Measurements from ENCODE around the gene LST1.

DNA sequence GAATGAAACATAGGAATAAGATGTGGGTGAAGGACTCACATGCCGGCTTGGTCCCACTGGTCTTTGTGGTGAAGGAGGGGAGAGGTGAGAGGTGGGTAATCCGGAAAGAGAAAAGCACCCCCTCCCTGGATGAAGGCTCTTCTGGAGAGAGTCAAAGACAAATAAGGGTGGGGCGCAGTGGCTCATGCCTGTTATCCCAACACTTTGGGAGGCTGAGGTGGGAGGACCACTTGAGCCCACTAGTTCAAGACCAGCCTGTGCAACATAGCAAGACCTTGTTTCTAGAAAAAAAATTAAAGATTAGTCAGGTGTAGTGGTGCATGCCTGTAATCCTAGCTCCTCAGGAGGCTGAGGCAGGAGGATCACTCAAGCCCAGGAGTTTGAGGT is 7.0 kb upstream of the LST1 start:
- TF ChIP-seq, protein P1, sequence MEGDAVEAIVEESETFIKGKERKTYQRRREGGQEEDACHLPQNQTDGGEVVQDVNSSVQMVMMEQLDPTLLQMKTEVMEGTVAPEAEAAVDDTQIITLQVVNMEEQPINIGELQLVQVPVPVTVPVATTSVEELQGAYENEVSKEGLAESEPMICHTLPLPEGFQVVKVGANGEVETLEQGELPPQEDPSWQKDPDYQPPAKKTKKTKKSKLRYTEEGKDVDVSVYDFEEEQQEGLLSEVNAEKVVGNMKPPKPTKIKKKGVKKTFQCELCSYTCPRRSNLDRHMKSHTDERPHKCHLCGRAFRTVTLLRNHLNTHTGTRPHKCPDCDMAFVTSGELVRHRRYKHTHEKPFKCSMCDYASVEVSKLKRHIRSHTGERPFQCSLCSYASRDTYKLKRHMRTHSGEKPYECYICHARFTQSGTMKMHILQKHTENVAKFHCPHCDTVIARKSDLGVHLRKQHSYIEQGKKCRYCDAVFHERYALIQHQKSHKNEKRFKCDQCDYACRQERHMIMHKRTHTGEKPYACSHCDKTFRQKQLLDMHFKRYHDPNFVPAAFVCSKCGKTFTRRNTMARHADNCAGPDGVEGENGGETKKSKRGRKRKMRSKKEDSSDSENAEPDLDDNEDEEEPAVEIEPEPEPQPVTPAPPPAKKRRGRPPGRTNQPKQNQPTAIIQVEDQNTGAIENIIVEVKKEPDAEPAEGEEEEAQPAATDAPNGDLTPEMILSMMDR (IDR thresholded peaks at IDR 0.05), result no peak
- TF ChIP-seq POLR2A (IDR thresholded peaks at IDR 0.05), result no peak

Measured in lower leg skin (tissue), 3 donors.